Pancreas (tissue), 10 donors: ENCODE data around the gene RFPL2. TPM values are rescaled to one million over a fixed set of nuclear protein-coding genes. Genes with fewer than 3 reads are reported as not detected.

Experiments
- ATAC-seq, 4 donors: fragments of 200-7000 bp; cut with Tn5 transposase; one replicate each; pipeline versions ENCODE4 v1.8.0 to v1.9.1; 2020; ENCODE audit warnings: mild to moderate bottlenecking in 4 of 4, moderate library complexity in 4 of 4
- DNase-seq, 6 donors: peaks; one replicate each; pipeline ENCODE4 v3.0.0-alpha.2; 2020
- FAIRE-seq: peaks from 2 replicates; lab custom pipeline; 2012; peaks lifted over from hg19 to GRCh38; lab: Jason Lieb, UNC
- H3K27ac ChIP-seq, 4 donors: fragments of 200-600 bp; sonication (generic); 1 replicate in 3 of 4; 2 replicates in 1 of 4; pipeline versions ENCODE4 v1.5.0 to v1.8.0; 2020
- H3K27me3 ChIP-seq, 4 donors: fragments of 200-600 bp; one replicate each; pipeline ENCODE4 v1.8.0; 2021
- H3K36me3 ChIP-seq, 3 donors: fragments of 200-600 bp; sonication (generic) in 1 of 3; one replicate each; pipeline versions ENCODE4 v1.5.0 to v1.8.0; 2020 to 2021
- H3K4me1 ChIP-seq, 3 donors: fragments of 200-600 bp; one replicate each; pipeline ENCODE4 v1.8.0; 2021
- H3K4me3 ChIP-seq, 4 donors: fragments of 200-600 bp; sonication (generic) in 2 of 4; one replicate each; pipeline versions ENCODE4 v1.5.0 to v1.8.0; 2020 to 2021
- H3K9me3 ChIP-seq, 4 donors: fragments of 200-600 bp; one replicate each; pipeline ENCODE4 v1.8.0; 2021
- WGBS, 2 donors: extraction: QIAGEN DNeasy Blood & Tissue Kit; methylation state at CpG; one replicate each; pipeline ENCODE4 v1.1.7; 2013; 5-methylcytosine and 5-hydroxymethylcytosine counted together
- intact Hi-C, 3 donors: fragments of 100-400 bp; cut with DNase I; formaldehyde crosslinking; loops; one replicate each; pipeline versions ENCODE4 v1.11.1 to v1.14.2; 2022
- polyA plus RNA-seq, 2 donors: library from polyadenylated mRNA; stranded (reverse); fragments of 200-250 nt; gene quantifications; one replicate each; pipeline ENCODE4 v1.2.3, GENCODE V29; 2013
- total RNA-seq, 6 donors: library from RNA; stranded (reverse); fragmentation: NEBNext Ultra II Directional in 4 of 6; extraction: Animal tissue kit (Norgen Biotek cat#: 25700) in 4 of 6; gene quantifications; one replicate each; pipeline versions ENCODE4 v1.2.1 to v1.2.4, GENCODE V29; 2021 to 2023
- TF ChIP-seq, protein P1 (sequence below), 4 donors: fragments of 200-600 bp; sonication (generic) in 3 of 4; IDR thresholded peaks; one replicate each; pipeline versions ENCODE4 v1.5.0 to v1.8.0; 2021; ENCODE audit warnings: antibody characterized with exemption in 4 of 4
- donor health status: healthy with polysubstance abuse.
- donor health status: DM: no; HTN: no; CAD: no; lungs with moderate emphysema.
- donor health status: DM: no; HTN: no; CAD: no.
- donor health status: control.
- donor health status: control.
- donor health status: Bipolar disorder and iron deficiency.
- donor health status: DM: yes; HTN: yes; CAD: no.
- donor health status: DM: no; HTN: no; CAD: no.
- donor health status: DM: no; HTN: no; CAD: no.
- donor health status: DM: yes; HTN: yes; CAD: no.

The RFPL2 gene
- total and polyA plus RNA-seq, 8 donors = 0.08 to 1.5 (median 0.19) TPM; not detected in 5

DNA sequence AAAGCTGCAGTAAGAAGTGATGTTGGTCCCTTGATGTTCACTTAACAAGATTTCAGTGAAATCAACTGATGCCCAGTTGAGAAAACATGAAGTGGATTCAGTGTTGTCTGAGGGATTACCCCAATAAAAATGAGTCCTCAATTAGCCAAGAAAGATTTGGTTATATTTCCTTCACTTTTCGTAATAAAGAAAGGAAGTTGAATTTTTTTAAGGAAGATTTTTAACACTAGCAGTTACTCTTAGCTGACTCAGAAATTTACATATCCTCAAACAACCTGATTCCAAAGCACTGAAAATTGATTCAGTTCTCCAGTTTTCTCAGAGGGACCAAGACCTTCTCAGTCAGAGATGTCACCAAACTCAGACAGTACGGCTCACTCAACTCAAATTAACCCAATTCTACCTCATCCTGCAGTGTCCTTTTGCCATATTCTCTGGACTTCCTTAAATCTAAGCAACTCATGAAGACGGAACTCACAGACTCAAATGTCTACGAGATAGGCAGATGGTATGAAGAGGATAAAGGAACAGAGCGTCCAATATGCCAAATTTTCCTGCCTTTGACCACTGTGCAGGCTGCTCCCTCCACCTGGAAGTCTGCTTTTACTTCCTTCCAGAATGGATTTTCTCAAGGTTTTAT lies 27.4 kb upstream of the RFPL2 start:
- intact Hi-C loops = no loop called here
- no peak overlapping the region for H3K27ac ChIP-seq
- H3K4me1 ChIP-seq = no peaks in the 10 kb centered on the region
- 56 to 69% methylated on average over 5 of the region's 5 CpGs for WGBS, 2 donors
- no peak for FAIRE-seq
- peak in 1 of 4 donors; percentile 16 for ATAC-seq
- TF ChIP-seq, protein P1, sequence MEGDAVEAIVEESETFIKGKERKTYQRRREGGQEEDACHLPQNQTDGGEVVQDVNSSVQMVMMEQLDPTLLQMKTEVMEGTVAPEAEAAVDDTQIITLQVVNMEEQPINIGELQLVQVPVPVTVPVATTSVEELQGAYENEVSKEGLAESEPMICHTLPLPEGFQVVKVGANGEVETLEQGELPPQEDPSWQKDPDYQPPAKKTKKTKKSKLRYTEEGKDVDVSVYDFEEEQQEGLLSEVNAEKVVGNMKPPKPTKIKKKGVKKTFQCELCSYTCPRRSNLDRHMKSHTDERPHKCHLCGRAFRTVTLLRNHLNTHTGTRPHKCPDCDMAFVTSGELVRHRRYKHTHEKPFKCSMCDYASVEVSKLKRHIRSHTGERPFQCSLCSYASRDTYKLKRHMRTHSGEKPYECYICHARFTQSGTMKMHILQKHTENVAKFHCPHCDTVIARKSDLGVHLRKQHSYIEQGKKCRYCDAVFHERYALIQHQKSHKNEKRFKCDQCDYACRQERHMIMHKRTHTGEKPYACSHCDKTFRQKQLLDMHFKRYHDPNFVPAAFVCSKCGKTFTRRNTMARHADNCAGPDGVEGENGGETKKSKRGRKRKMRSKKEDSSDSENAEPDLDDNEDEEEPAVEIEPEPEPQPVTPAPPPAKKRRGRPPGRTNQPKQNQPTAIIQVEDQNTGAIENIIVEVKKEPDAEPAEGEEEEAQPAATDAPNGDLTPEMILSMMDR (IDR thresholded peaks at IDR 0.05) = no peak
- no peaks in the 10 kb centered on the region for H3K36me3 ChIP-seq
- no peaks in the 10 kb centered on the region for H3K9me3 ChIP-seq
- H3K27me3 ChIP-seq = peaks cover 0 to 4% (median 0%) of the 10 kb centered on the region in 4 donors
- DNase-seq = no peak
- H3K4me3 ChIP-seq = no peak overlapping the region

DNA sequence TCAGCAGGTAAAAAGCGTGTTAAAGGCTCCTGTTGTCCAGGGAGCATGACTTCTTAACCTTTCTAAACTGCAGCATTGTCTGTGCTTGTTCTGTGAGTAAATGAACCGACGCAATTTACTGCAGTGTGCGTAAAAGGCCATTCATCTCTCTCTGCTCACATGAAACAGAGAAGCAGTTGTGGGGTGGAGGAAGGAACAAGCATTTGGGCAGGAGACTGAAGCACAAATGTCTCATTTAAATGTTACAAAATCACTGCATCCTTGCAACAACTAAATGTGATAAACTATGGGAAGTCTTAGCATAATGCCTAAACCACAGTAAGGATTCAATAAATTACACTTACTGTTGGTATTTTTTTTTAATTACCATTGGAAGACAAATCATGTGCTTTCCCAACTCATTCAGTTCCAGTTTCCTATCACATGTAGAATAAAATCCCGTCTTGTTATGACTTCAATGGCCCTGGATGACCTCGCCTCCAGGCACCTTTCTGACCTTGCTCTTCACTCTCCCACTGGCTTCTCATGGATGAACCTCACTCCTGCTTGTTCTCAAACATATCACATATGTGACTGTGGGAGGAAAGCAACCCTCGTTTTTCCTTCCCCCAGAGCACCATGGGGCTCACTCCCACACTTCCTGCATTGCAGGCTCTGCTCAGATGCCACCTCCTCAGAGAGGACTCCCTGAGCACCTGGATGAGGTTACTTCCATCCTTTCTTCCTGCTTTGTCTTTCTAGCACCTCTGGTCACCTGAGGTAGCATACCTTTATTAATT lies 21.6 kb upstream of the RFPL2 start:
- Histone ChIP-seq H3K9me3 (no peaks in the 10 kb centered on the region), H3K27me3 (no peaks in the 10 kb centered on the region), H3K4me1 (no peaks in the 10 kb centered on the region), H3K27ac (no peak overlapping the region), H3K4me3 (no peak overlapping the region), H3K36me3 (no peaks in the 10 kb centered on the region)
- WGBS, 2 donors = 49 to 59% methylated on average over 7 of the region's 7 CpGs
- DNase-seq = no peak
- TF ChIP-seq, protein P1 (IDR thresholded peaks at IDR 0.05) = no peak
- no peak for FAIRE-seq
- peak in 1 of 4 donors; percentile 24 for ATAC-seq
- intact Hi-C loops = no loop called here

DNA sequence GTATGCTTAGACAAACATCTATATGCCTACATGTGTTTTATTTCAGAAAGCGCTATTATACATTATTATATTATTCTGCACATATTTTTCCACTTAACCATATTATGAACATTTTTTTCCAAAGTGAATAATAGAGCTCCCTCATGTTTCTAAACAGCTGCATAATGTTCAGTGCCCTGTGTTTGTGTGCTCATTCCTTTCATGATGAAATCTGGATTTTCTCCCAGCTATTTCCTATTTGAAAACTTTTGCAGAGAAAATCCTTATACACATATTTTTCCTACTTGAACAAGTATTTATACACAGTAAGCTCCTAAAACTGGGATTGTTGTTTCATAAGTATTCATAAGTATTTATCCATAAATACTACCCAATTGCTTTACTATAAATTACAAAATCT lies 18.1 kb upstream of the RFPL2 start:
- Histone ChIP-seq H3K4me1 (no peaks in the 10 kb centered on the region), H3K27me3 (no peaks in the 10 kb centered on the region), H3K36me3 (no peaks in the 10 kb centered on the region), H3K4me3 (no peak overlapping the region), H3K9me3 (no peaks in the 10 kb centered on the region), H3K27ac (no peak overlapping the region)
- TF ChIP-seq, protein P1 (IDR thresholded peaks at IDR 0.05) = no peak
- WGBS, 2 donors = 91 to 95% methylated on average over 1 of the region's 1 CpG
- DNase-seq = no peak
- intact Hi-C loops = no loop called here
- ATAC-seq = no peak
- FAIRE-seq = no peak

DNA sequence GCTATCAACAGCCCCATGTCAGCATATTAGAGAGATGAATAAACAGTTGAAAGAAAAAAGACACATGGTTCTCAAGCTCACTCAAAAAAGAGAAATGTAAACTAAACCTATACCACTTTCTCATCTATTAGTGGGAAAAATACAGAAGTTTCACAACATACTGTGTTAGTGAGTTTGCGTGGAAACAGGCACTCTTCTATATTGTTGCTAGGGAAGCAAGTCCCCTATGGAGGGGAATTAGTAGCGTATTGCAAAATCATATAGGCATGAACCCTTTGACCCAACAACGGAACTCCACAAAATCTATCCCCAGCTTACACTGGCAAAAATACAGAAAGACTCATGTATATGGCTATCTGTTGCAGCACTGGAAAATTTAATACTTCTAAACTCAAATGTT lies 14.2 kb upstream of the RFPL2 start:
- H3K27me3 ChIP-seq = no peaks in the 10 kb centered on the region
- TF ChIP-seq, protein P1 (IDR thresholded peaks at IDR 0.05) = no peak
- DNase-seq (no peak), FAIRE-seq (no peak), ATAC-seq (peak in 2 of 4 donors; percentile 29 to 56)
- no peaks in the 10 kb centered on the region for H3K4me1 ChIP-seq
- 89 to 90% methylated on average over 3 of the region's 3 CpGs for WGBS, 2 donors
- no peaks in the 10 kb centered on the region for H3K9me3 ChIP-seq
- H3K36me3 ChIP-seq = no peaks in the 10 kb centered on the region
- H3K27ac ChIP-seq = no peak overlapping the region
- intact Hi-C loops = no loop called here
- H3K4me3 ChIP-seq = no peak overlapping the region

DNA sequence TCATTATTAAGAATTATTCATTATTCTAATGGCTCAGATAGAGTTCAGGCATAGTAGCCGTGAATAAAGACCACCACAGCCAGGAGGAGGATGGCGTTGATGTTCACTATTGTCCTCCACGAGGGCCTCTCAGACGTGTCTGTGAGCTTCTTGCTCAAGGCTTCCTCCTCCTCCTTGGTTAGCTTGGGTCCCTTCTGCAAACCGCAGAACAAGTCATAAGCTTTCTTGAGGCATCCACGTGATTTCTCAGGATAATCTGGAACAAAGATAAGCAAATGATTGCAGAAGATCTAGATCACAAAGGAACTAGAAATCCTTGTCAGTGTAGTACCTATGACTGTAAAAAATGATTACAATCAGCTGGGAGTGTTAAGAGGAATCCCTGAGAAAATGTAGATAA lies 13.6 kb upstream of the RFPL2 start:
- WGBS, 2 donors = 64 to 76% methylated on average over 6 of the region's 6 CpGs
- H3K4me3 ChIP-seq = no peak overlapping the region
- ATAC-seq (peak in 2 of 4 donors; percentile 57 to 69), FAIRE-seq (no peak), DNase-seq (no peak)
- H3K9me3 ChIP-seq = no peaks in the 10 kb centered on the region
- TF ChIP-seq, protein P1 (IDR thresholded peaks at IDR 0.05) = no peak
- H3K4me1 ChIP-seq = no peaks in the 10 kb centered on the region
- intact Hi-C loops = no loop called here
- no peaks in the 10 kb centered on the region for H3K36me3 ChIP-seq
- no peak overlapping the region for H3K27ac ChIP-seq
- no peaks in the 10 kb centered on the region for H3K27me3 ChIP-seq
